ENCODE data around the gene CFAP299.
"Not testable (repeated sequence)": the region's sequence is repeated elsewhere in the genome, so short reads cannot be mapped to it uniquely, and the experiment has no call there.

The CFAP299 gene

GRCh38 chr4:80340036-80340435 is 4.5 kb downstream of the CFAP299 start:
- H3K4me2 ChIP-seq (ENCODE audit: low read length), result no peak overlapping the region

GRCh38 chr4:80342684-80343083 is 7.2 kb downstream of the CFAP299 start:
- not testable (repeated sequence) for H3K4me2 ChIP-seq (ENCODE audit: low read length); H4K20me1 ChIP-seq (ENCODE audit: control insufficient read depth, insufficient read depth, low read depth, low read length); H3K79me2 ChIP-seq (ENCODE audit: control insufficient read depth, low read length); H3K27me3 ChIP-seq (ENCODE audit: control insufficient read depth, low read length); H3K9me2 ChIP-seq (replicated peaks; ENCODE audit: control insufficient read depth, low read length); H3K4me3 ChIP-seq (ENCODE audit: low read length); H3F3A ChIP-seq (ENCODE audit: control insufficient read depth, insufficient read depth); H3K27ac ChIP-seq (ENCODE audit: low read depth, low read length); H3K36me3 ChIP-seq (ENCODE audit: control insufficient read depth, low read length); H3K9me3 ChIP-seq (ENCODE audit: control insufficient read depth, insufficient read depth, low read length); H3K4me1 ChIP-seq (ENCODE audit: control insufficient read depth, low read length)

More at GRCh38 chr4:80340036-80340435, 4.5 kb downstream of the CFAP299 start:
- H3K9me3 ChIP-seq (ENCODE audit: control insufficient read depth, insufficient read depth, low read length), result no peaks in the 10 kb centered on the region
- TF ChIP-seq EZH2phosphoT487 (IDR thresholded peaks at IDR 0.05; ENCODE audit: borderline replicate concordance, low read length), result no peak
- TF ChIP-seq CTCF (IDR thresholded peaks at IDR 0.05; ENCODE audit: low read depth, low read length, poor library complexity, severe bottlenecking), result no peak
- no peaks in the 10 kb centered on the region for H3K36me3 ChIP-seq (ENCODE audit: control insufficient read depth, low read length)
- no peaks in the 10 kb centered on the region for H4K20me1 ChIP-seq (ENCODE audit: control insufficient read depth, insufficient read depth, low read depth, low read length)
- 0 out of 2 replicates have a peak, but pooled peaks cover 2% of the 10 kb centered on the region for H3K27me3 ChIP-seq (ENCODE audit: control insufficient read depth, low read length)
- H3F3A ChIP-seq (ENCODE audit: control insufficient read depth, insufficient read depth), result no peaks in the 10 kb centered on the region
- peaks cover 8% of the 10 kb centered on the region for H3K4me1 ChIP-seq (ENCODE audit: control insufficient read depth, low read length)
- H3K27ac ChIP-seq (ENCODE audit: low read depth, low read length), result no peak overlapping the region
- no peaks in the 10 kb centered on the region for H3K9me2 ChIP-seq (replicated peaks; ENCODE audit: control insufficient read depth, low read length)
- H3K79me2 ChIP-seq (ENCODE audit: control insufficient read depth, low read length), result no peaks in the 10 kb centered on the region
- no peak overlapping the region for H3K4me3 ChIP-seq (ENCODE audit: low read length)

- no peak overlapping the region for H3K4me2 ChIP-seq (ENCODE audit: low read length)
- H3K27me3 ChIP-seq (ENCODE audit: control insufficient read depth, low read length), result no peaks in the 10 kb centered on the region
- no peaks in the 10 kb centered on the region for H3F3A ChIP-seq (ENCODE audit: control insufficient read depth, insufficient read depth)
- H3K27ac ChIP-seq (ENCODE audit: low read depth, low read length), result no peak overlapping the region
- H3K9me3 ChIP-seq (ENCODE audit: control insufficient read depth, insufficient read depth, low read length), result no peaks in the 10 kb centered on the region
- H3K36me3 ChIP-seq (ENCODE audit: control insufficient read depth, low read length), result no peaks in the 10 kb centered on the region
- TF ChIP-seq CTCF (IDR thresholded peaks at IDR 0.05; ENCODE audit: low read depth, low read length, poor library complexity, severe bottlenecking), result no peak
- TF ChIP-seq EZH2phosphoT487 (IDR thresholded peaks at IDR 0.05; ENCODE audit: borderline replicate concordance, low read length), result no peak
- H4K20me1 ChIP-seq (ENCODE audit: control insufficient read depth, insufficient read depth, low read depth, low read length), result no peaks in the 10 kb centered on the region
- H3K4me1 ChIP-seq (ENCODE audit: control insufficient read depth, low read length), result no peaks in the 10 kb centered on the region
- H3K79me2 ChIP-seq (ENCODE audit: control insufficient read depth, low read length), result no peaks in the 10 kb centered on the region
- H3K4me3 ChIP-seq (ENCODE audit: low read length), result no peak overlapping the region
- no peaks in the 10 kb centered on the region for H3K9me2 ChIP-seq (replicated peaks; ENCODE audit: control insufficient read depth, low read length)
Observed at GRCh38 chr4:80343887-80344286, 8.4 kb downstream of the CFAP299 start.

GRCh38 chr4:80360084-80360483 is 24.6 kb downstream of the CFAP299 start:
- Histone ChIP-seq H3F3A (ENCODE audit: control insufficient read depth, insufficient read depth) (no peaks in the 10 kb centered on the region), H3K79me2 (ENCODE audit: control insufficient read depth, low read length) (no peaks in the 10 kb centered on the region), H3K4me3 (ENCODE audit: low read length) (no peak overlapping the region), H3K27ac (ENCODE audit: low read depth, low read length) (no peak overlapping the region), H3K9me3 (ENCODE audit: control insufficient read depth, insufficient read depth, low read length) (no peaks in the 10 kb centered on the region), H3K36me3 (ENCODE audit: control insufficient read depth, low read length) (no peaks in the 10 kb centered on the region), H3K4me2 (ENCODE audit: low read length) (no peak overlapping the region), H4K20me1 (ENCODE audit: control insufficient read depth, insufficient read depth, low read depth, low read length) (no peaks in the 10 kb centered on the region), H3K9me2 (replicated peaks; ENCODE audit: control insufficient read depth, low read length) (no peaks in the 10 kb centered on the region), H3K27me3 (ENCODE audit: control insufficient read depth, low read length) (no peaks in the 10 kb centered on the region), H3K4me1 (ENCODE audit: control insufficient read depth, low read length) (peaks cover 3% of the 10 kb centered on the region)
- no peak for TF ChIP-seq CTCF (IDR thresholded peaks at IDR 0.05; ENCODE audit: low read depth, low read length, poor library complexity, severe bottlenecking)
- no peak for TF ChIP-seq EZH2phosphoT487 (IDR thresholded peaks at IDR 0.05; ENCODE audit: borderline replicate concordance, low read length)

Data from DOHH2 (cell line).